AG04450 (cell line): ENCODE data around the gene AUP1. TPM values are rescaled to one million over a fixed set of nuclear protein-coding genes. Genes with fewer than 3 reads are reported as not detected.

ENCODE experiments used
- CTCF ChIA-PET: fragments of 300-600, 350-600 bp; formaldehyde crosslinking; extraction: SDS; loops from one replicate; lab custom pipeline; 2022; ENCODE audit warnings: antibody characterized with exemption, inconsistent platforms; lab: Charles Lee
- POLR2A ChIA-PET: fragments of 350-600 bp; formaldehyde crosslinking; extraction: SDS; loops from one replicate; lab custom pipeline; 2021; ENCODE audit warnings: antibody characterized with exemption, inconsistent platforms; lab: Yijun Ruan, JAX
- DNase-seq: peaks from one replicate; pipeline ENCODE4 v3.0.0-alpha.2; 2011; ENCODE audit warnings: low read depth, low spot score
- H3K27ac ChIP-seq: one replicate; pipeline ENCODE4 v1.5.1; 2012; ENCODE audit warnings: low read depth, low read length, control low read depth
- H3K27me3 ChIP-seq: one replicate; pipeline ENCODE4 v1.6.0; 2012; ENCODE audit warnings: low read length; ENCODE audit not compliant: control insufficient read depth, insufficient read depth
- H3K4me3 ChIP-seq: 2 replicates; pipeline ENCODE4 v1.5.1; 2011; ENCODE audit warnings: mild to moderate bottlenecking, low read depth, low read length, control low read depth
- H3K9me3 ChIP-seq: 2 replicates; pipeline ENCODE4 v1.5.1; 2012; ENCODE audit warnings: low read length; ENCODE audit not compliant: control insufficient read depth, insufficient read depth
- CTCF ChIP-seq: IDR thresholded peaks from 2 replicates; pipeline ENCODE4 v1.5.1; 2011; ENCODE audit warnings: low read depth, low read length, control low read depth, inconsistent platforms
- polyA plus RNA-seq: library from polyadenylated mRNA; depleted of rRNA; stranded (reverse); fragments of >200 nt; gene quantifications from 2 replicates; pipeline ENCODE4 v1.2.3, GENCODE V29; 2011

Gene AUP1
- polyA plus RNA-seq, 1 experiment, result 51.9 TPM

GRCh38 chr2:74502147-74502719 lies 27.3 kb downstream of the AUP1 start:
- Histone ChIP-seq H3K27me3 (peaks cover 40% of the 10 kb centered on the region), H3K4me3 (peak overlapping the region; percentile 62), H3K27ac (no peak overlapping the region), H3K9me3 (no peaks in the 10 kb centered on the region; the same call in 1 of the 2 replicates)
- TF ChIP-seq CTCF, result no peak
- no peak for DNase-seq
- POLR2A ChIA-PET, result interaction anchor here (1.2 kb wide), 1 partner anchor 62 kb away, joined by 3 read pairs; no protein-coding TSS in a partner anchor
- CTCF ChIA-PET, result no interaction called here

GRCh38 chr2:74501335-74502071 lies 28.0 kb downstream of the AUP1 start:
- Histone ChIP-seq H3K27ac (no peak overlapping the region), H3K9me3 (no peaks in the 10 kb centered on the region; the same call in 1 of the 2 replicates), H3K27me3 (peaks cover 40% of the 10 kb centered on the region), H3K4me3 (no peak overlapping the region)
- no peak for TF ChIP-seq CTCF
- no peak for DNase-seq
- ChIA-PET CTCF (interaction anchor here (1.5 kb wide), 1 partner anchor 76 kb away, joined by 5 read pairs; no protein-coding TSS in a partner anchor), POLR2A (interaction anchor here (0.7 to 1.2 kb wide), 3 partner anchors 11 to 809 kb away, joined by 3 to 5 read pairs (median 3); no protein-coding TSS in a partner anchor)

- Histone ChIP-seq H3K4me3 (no peak overlapping the region), H3K9me3 (no peaks in the 10 kb centered on the region; the same call in 1 of the 2 replicates), H3K27me3 (peaks cover 40% of the 10 kb centered on the region), H3K27ac (no peak overlapping the region)
- no peak for DNase-seq
- no peak for TF ChIP-seq CTCF
- POLR2A ChIA-PET, result no interaction called here
- CTCF ChIA-PET, result interaction anchor here (1.5 to 1.7 kb wide), 2 partner anchors 77 to 88 kb away, joined by 5 to 7 read pairs; no protein-coding TSS in a partner anchor
These were observed 28.9 kb downstream of the AUP1 start for GRCh38 chr2:74500578-74500946.

GRCh38 chr2:74499940-74500577 lies 29.4 kb downstream of the AUP1 start:
- DNase-seq, result no peak
- H3K4me3 ChIP-seq, result no peak overlapping the region
- ChIA-PET POLR2A (no interaction called here), CTCF (interaction anchor here (1.5 to 1.7 kb wide), 2 partner anchors 77 to 89 kb away, joined by 5 to 7 read pairs; no protein-coding TSS in a partner anchor)
- peaks cover 40% of the 10 kb centered on the region for H3K27me3 ChIP-seq
- H3K9me3 ChIP-seq, result no peaks in the 10 kb centered on the region; the same call in 1 of the 2 replicates
- H3K27ac ChIP-seq, result no peak overlapping the region
- TF ChIP-seq CTCF, result no peak
